ENCODE results near the gene EPHX1. TPM values are rescaled to one million over a fixed set of nuclear protein-coding genes. Genes with fewer than 3 reads are reported as not detected.

EPHX1 gene
- polyA plus RNA-seq, 4 donors = 58.2 to 62.9 (median 59.3) TPM

- no peak for DNase-seq (ENCODE audit: low read depth in 4 of 4, low spot score in 3 of 4)
Observed at GRCh38 chr1:225840713-225841112, 30.8 kb downstream of the EPHX1 start.

- DNase-seq (ENCODE audit: low read depth in 4 of 4, low spot score in 3 of 4) = no peak
Observed at GRCh38 chr1:225842074-225842473, 32.1 kb downstream of the EPHX1 start.

- no peak for DNase-seq (ENCODE audit: low read depth in 4 of 4, low spot score in 3 of 4)
Observed at GRCh38 chr1:225842788-225843425, 33.0 kb downstream of the EPHX1 start.

- DNase-seq (ENCODE audit: low read depth in 4 of 4, low spot score in 3 of 4) = no peak
Observed at GRCh38 chr1:225843426-225843795, 33.5 kb downstream of the EPHX1 start.

DNA sequence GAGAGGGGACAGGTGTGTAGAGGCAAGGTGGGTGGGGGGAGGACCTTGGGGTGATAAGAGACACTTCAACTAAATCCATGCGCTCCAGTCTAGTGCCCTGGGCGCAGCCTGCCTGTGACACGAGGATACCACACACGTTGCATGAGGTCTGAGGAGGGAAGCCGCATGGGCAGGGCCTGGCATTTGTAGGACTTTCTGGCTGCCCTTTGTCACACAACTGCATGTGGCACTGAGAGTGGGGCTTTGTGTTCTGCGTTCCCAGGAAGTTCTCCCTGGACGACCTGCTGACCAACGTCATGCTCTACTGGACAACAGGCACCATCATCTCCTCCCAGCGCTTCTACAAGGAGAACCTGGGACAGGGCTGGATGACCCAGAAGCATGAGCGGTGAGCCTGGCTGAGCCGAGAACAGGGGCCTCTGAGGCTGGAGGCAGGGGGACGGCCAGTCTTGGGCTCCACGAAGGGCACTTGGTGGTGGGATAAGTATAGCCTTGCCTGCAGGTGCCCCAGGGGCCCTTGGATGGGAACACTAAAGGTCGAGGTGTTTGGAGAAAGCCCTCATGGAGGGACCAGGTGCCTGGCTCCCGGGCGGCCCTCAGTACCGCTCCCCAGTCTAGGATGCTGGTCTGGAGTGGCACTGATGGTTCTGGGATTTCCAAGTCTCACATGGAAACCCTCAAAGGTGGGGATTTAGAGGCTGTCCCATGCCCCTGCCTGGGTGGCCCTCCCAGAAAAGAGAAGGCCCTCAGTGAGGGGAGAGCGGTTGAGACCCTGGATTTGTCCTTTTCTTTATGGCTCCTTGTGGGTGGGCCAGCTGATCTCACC, 34.5 kb downstream of the EPHX1 start:
- no peak for DNase-seq (ENCODE audit: low read depth in 4 of 4, low spot score in 3 of 4)

- no peak for DNase-seq (ENCODE audit: low read depth in 4 of 4, low spot score in 3 of 4)
Observed at GRCh38 chr1:225845097-225845496, 35.2 kb downstream of the EPHX1 start.

DNA sequence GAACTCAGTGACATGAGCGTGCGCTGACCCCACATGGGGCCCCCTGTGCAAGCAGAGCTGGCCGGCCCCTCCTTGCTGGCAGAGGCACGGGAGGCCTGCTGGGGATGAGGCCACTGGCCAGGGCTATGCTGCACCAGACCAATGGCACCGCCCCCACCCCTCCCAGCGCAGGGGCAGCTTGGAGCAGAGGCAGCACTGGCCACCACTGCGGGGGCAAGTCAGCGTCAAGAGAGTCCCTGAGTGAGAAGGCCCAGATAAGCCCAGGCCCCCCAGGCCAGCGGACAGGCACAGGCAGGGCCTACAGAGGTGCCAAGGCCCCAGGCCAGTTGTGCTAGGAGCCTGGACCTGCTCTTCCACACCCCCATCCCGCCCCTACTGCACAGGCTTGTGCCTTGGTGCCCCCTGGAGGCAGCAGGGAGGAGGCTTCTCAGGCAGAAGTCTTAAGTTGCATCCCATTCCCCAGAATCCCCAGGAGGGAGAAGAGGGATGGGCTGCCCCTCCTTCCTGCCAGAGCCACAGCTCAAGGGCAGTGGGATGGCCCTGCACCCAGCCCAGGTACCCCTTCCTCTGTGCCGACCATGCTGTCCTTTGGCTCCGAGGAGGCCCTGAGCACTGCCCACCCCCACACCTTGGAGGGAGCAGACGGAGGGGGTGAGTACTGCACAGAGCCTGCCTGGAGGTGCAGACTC, 35.8 kb downstream of the EPHX1 start:
- peak in 2 of 4 donors; percentile 52 to 53 for DNase-seq (ENCODE audit: low read depth in 4 of 4, low spot score in 3 of 4)

GRCh38 chr1:225846331-225847310, 36.7 kb downstream of the EPHX1 start:
- no peak for DNase-seq (ENCODE audit: low read depth in 4 of 4, low spot score in 3 of 4)

DNA sequence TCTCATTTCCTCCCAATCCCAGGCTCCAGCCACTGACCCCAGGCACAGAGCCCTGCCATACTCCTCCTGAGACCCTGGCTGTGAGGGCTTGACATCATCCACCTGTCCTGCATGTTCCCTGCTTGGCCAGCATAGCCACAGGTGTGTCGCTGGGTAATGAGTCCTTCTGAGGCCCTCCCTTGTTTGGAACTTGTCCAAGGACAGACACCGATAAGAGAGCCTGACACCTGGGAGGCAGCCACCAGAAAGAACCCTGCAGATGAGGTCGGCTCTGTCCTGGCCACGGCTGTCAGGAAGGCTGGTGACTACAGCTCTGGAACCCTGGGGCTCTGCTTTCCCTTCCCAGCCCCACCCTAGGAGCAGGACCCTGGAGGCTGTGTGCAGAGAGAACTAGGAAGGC, 37.7 kb downstream of the EPHX1 start:
- DNase-seq (ENCODE audit: low read depth in 4 of 4, low spot score in 3 of 4) = no peak

GRCh38 chr1:225848030-225848955, 38.4 kb downstream of the EPHX1 start:
- no peak for DNase-seq (ENCODE audit: low read depth in 4 of 4, low spot score in 3 of 4)

- no peak for DNase-seq (ENCODE audit: low read depth in 4 of 4, low spot score in 3 of 4)
Observed at GRCh38 chr1:225849925-225850324, 40.0 kb downstream of the EPHX1 start.

DNA sequence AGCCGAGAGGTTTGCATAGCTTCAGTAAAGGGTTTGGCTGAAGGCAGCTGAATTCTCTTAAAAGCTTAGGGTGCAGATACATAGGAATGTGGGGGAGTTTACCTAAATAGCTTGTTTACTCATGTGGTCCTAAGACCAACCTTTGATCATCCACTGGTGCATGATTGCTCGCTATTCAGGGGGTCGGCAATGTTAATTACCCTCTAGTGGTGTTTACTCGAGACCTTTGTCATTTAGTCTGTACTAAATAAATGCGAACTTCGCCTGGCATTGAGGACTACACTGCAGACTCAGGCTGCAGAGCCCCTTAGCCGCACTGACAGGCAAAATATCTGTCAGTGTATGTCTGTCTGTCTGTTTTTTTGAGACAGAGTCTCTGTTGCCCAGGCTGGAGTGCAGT, 40.4 kb downstream of the EPHX1 start:
- no peak for DNase-seq (ENCODE audit: low read depth in 4 of 4, low spot score in 3 of 4)

GRCh38 chr1:225851805-225852204, 41.9 kb downstream of the EPHX1 start:
- DNase-seq (ENCODE audit: low read depth in 4 of 4, low spot score in 3 of 4) = peak in 1 of 4 donors; percentile 28

GRCh38 chr1:225852413-225853124, 42.6 kb downstream of the EPHX1 start:
- no peak for DNase-seq (ENCODE audit: low read depth in 4 of 4, low spot score in 3 of 4)

DNA sequence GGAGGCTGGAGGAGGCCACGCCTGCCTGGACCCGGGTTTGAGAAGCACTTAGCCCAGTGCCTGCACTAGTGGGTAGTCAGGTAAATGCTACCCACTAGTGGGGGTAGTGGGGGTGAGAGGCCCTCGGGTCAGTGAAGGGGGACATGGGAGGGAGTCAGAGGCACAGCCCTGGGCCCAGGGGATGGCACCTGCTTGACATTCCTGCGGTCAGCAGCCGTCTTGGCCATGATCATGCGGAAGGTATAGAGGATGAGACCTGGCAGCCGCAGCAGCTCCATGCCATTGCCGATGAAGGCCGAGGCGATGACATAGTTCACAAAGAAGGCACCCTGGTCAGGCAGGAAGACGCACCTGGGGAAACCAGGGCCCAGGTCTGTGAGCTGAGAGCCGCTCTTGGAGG, 43.5 kb downstream of the EPHX1 start:
- no peak for DNase-seq (ENCODE audit: low read depth in 4 of 4, low spot score in 3 of 4)

- DNase-seq (ENCODE audit: low read depth in 4 of 4, low spot score in 3 of 4) = no peak
Observed at GRCh38 chr1:225855503-225856300, 45.8 kb downstream of the EPHX1 start.

GRCh38 chr1:225857256-225857655, 47.3 kb downstream of the EPHX1 start:
- DNase-seq (ENCODE audit: low read depth in 4 of 4, low spot score in 3 of 4) = no peak

- no peak for DNase-seq (ENCODE audit: low read depth in 4 of 4, low spot score in 3 of 4)
Observed at GRCh38 chr1:225859151-225859550, 49.2 kb downstream of the EPHX1 start.
